Measurements from ENCODE around the gene SQSTM1. TPM values are rescaled to one million over a fixed set of nuclear protein-coding genes. Genes with fewer than 3 reads are reported as not detected.

SQSTM1 gene
- total RNA-seq, 2 experiments from 2014 or later, result 105 to 123 TPM

- H3K9me3 Mint-ChIP-seq, result no peaks in the 10 kb centered on the region
- peak overlapping the region; percentile 55 for H3K4me3 Mint-ChIP-seq
- TF ChIP-seq, protein P1, sequence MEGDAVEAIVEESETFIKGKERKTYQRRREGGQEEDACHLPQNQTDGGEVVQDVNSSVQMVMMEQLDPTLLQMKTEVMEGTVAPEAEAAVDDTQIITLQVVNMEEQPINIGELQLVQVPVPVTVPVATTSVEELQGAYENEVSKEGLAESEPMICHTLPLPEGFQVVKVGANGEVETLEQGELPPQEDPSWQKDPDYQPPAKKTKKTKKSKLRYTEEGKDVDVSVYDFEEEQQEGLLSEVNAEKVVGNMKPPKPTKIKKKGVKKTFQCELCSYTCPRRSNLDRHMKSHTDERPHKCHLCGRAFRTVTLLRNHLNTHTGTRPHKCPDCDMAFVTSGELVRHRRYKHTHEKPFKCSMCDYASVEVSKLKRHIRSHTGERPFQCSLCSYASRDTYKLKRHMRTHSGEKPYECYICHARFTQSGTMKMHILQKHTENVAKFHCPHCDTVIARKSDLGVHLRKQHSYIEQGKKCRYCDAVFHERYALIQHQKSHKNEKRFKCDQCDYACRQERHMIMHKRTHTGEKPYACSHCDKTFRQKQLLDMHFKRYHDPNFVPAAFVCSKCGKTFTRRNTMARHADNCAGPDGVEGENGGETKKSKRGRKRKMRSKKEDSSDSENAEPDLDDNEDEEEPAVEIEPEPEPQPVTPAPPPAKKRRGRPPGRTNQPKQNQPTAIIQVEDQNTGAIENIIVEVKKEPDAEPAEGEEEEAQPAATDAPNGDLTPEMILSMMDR (IDR thresholded peaks at IDR 0.05), result no peak
- peaks cover 6% of the 10 kb centered on the region for H3K36me3 Mint-ChIP-seq (ENCODE audit: low read depth)
- H3K27ac Mint-ChIP-seq, result no peak overlapping the region
- no peak for DNase-seq
- peaks cover 26% of the 10 kb centered on the region for H3K4me1 Mint-ChIP-seq (ENCODE audit: low read depth)
- no peak for ATAC-seq
- intact Hi-C loops (cut with micrococcal nuclease), result no loop called here
- ChIA-PET CTCF (interaction anchor here (1.2 to 3.1 kb wide), 4 partner anchors 8 to 57 kb away, joined by 3 to 16 read pairs (median 5); no protein-coding TSS in a partner anchor), POLR2A (interaction anchor here (0.9 to 1.5 kb wide), 5 partner anchors 17 to 114 kb away, joined by 3 to 4 read pairs (median 3); no protein-coding TSS in a partner anchor)
- no peaks in the 10 kb centered on the region for H3K27me3 Mint-ChIP-seq
Measured at GRCh38 chr5:179794575-179794974, 26.1 kb upstream of the SQSTM1 start.

DNA sequence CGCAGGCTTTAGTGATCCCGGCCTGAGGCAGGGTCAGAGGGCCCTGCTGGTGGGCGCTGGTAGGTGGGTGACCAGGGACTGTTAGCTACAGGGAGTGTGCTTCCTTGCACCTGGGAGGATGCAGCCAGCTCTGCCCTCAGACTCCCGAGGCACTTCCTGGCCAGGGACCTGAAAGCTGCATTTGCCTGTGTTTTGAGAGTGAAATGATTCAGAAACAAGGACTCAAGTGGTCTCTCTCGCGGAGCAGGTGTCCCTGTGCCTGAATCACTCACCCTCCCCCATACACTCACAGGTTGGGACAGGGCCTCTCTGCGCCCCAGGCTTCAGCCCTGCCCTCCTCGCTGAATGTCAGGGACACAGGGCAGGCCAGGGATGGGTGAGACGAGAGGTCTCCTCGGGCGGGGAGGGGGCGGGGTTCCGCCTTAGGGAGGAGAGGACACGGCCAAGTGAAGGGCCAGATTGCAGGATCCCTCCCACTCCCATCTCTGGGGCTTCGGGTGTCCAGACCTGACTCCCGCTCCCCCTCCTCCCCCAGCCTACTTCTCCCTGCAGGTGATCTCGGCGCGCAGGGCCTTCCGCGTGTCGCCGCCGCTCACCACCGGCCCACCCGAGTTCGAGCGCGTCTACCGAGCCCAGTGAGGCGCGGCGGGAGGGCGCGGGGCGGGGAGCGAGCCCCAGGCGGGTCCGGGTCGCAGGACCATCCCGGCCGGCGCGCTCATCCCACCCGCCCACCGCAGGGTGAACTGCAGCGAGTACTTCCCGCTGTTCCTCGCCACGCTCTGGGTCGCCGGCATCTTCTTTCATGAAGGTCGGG is 25.4 kb upstream of the SQSTM1 start:
- peak overlapping the region; percentile 55 for H3K4me3 Mint-ChIP-seq
- no peaks in the 10 kb centered on the region for H3K9me3 Mint-ChIP-seq
- POLR2A ChIA-PET, result interaction anchor here (1.1 to 1.5 kb wide), 2 partner anchors 20 to 62 kb away, joined by 3 to 4 read pairs; no protein-coding TSS in a partner anchor
- ATAC-seq (no peak), DNase-seq (no peak)
- H3K27me3 Mint-ChIP-seq, result no peaks in the 10 kb centered on the region
- H3K36me3 Mint-ChIP-seq (ENCODE audit: low read depth), result peaks cover 6% of the 10 kb centered on the region
- CTCF ChIA-PET, result interaction anchor here (0.7 to 3.1 kb wide), 10 partner anchors 7 to 176 kb away, joined by 3 to 21 read pairs (median 4); partner anchors contain the start of gene MAML1
- no peak overlapping the region for H3K27ac Mint-ChIP-seq
- TF ChIP-seq, protein P1 (IDR thresholded peaks at IDR 0.05), result no peak
- intact Hi-C loops (cut with micrococcal nuclease), result no loop called here
- H3K4me1 Mint-ChIP-seq (ENCODE audit: low read depth), result peaks cover 26% of the 10 kb centered on the region

DNA sequence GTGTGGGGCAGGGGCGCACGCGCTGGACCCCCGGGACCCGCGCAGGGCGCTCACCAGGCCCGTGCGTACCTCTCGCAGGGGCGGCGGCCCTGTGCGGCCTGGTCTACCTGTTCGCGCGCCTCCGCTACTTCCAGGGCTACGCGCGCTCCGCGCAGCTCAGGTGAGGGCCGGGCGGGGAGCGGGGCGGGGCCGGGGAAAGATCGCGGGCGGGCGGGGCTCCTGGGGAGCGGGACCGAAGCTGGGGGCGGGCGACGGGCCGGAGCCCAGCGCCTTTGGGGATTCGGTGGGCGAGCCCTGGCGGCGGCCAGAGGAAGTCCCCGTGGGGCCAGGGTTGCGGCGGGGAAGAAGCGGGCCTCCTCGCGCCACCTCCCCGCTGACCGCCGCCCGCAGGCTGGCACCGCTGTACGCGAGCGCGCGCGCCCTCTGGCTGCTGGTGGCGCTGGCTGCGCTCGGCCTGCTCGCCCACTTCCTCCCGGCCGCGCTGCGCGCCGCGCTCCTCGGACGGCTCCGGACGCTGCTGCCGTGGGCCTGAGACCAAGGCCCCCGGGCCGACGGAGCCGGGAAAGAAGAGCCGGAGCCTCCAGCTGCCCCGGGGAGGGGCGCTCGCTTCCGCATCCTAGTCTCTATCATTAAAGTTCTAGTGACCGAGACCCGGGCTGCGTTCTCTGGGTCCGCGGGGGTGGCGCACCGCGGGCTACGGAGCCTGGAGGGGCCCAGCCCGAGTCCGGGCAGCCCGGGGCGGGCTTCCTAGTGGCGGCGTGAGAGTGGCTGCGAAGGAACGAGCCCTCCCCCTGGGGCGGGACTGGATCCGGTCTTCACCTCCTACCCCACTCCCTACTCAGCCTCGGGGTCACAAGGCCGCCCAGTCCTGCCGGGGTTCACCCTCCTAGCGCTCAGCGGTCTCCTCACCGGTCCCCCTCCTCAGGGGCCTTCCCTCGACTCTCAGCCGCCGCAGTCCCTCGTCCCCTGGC is 24.6 kb upstream of the SQSTM1 start:
- ATAC-seq (peak; percentile 65), DNase-seq (peak; percentile 71)
- intact Hi-C loops (cut with micrococcal nuclease), result no loop called here
- peak overlapping the region; percentile 67 for H3K4me3 Mint-ChIP-seq
- TF ChIP-seq, protein P1 (IDR thresholded peaks at IDR 0.05), result peak; percentile 74
- no peaks in the 10 kb centered on the region for H3K27me3 Mint-ChIP-seq
- peaks cover 6% of the 10 kb centered on the region for H3K36me3 Mint-ChIP-seq (ENCODE audit: low read depth)
- POLR2A ChIA-PET, result interaction anchor here (0.6 to 1.8 kb wide), 7 partner anchors 9 to 173 kb away, joined by 3 to 4 read pairs (median 4); partner anchors contain the start of genes HNRNPH1 and MGAT4B
- peaks cover 26% of the 10 kb centered on the region for H3K4me1 Mint-ChIP-seq (ENCODE audit: low read depth)
- CTCF ChIA-PET, result interaction anchor here (0.7 to 2.9 kb wide), 11 partner anchors 10 to 175 kb away, joined by 3 to 21 read pairs (median 3); partner anchors contain the start of gene MAML1
- H3K27ac Mint-ChIP-seq, result no peak overlapping the region
- no peaks in the 10 kb centered on the region for H3K9me3 Mint-ChIP-seq

DNA sequence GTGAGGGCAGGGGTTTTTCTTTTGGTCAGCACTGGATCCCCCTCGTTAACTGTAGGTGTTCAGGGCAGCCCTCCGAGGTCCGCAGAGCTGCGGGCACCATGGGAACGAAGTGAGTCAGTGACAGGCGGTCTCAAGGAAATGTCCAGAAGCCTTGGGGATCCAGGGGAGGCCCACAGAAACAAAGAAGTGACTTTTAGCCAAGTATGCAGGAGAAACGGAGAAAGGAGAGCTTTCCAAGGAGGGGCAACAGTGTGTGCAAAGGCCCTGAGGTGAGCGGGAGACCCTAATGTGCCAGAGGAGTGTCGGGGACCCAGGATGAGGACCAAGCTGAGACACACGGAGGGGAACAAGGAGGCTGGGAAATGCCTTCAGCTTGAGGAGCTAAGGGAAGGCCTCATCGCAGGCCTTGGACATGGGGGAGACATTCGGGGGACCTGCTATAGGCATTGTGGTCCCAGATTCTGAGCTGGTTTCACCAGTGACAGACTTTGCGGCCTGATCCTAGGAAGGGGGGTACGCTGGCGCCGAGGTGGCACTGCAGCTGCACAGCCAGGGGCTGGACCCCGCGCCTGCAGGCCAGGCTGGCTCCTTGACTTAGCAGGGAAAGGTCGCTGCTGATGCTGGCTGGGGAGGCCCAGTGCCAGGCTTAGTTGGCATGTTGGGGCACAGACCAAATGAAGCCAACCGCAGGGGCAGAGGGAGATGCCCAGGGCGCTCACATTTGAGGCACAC is 23.7 kb upstream of the SQSTM1 start:
- DNase-seq (no peak), ATAC-seq (no peak)
- Mint-ChIP-seq H3K36me3 (ENCODE audit: low read depth) (peaks cover 8% of the 10 kb centered on the region), H3K27me3 (no peaks in the 10 kb centered on the region), H3K4me1 (ENCODE audit: low read depth) (peaks cover 28% of the 10 kb centered on the region), H3K9me3 (no peaks in the 10 kb centered on the region), H3K4me3 (peak overlapping the region; percentile 67), H3K27ac (no peak overlapping the region)
- TF ChIP-seq, protein P1 (IDR thresholded peaks at IDR 0.05), result no peak
- intact Hi-C loops (cut with micrococcal nuclease), result no loop called here
- ChIA-PET POLR2A (interaction anchor here (0.5 to 1.8 kb wide), 6 partner anchors 8 to 173 kb away, joined by 3 to 4 read pairs (median 4); partner anchors contain the start of genes HNRNPH1 and MGAT4B), CTCF (interaction anchor here (0.9 to 2.9 kb wide), 8 partner anchors 9 to 118 kb away, joined by 3 to 21 read pairs (median 4); partner anchors contain the start of gene MAML1)

All from activated CD8-positive, alpha-beta T cell treated with anti-CD3 and anti-CD28 coated beads for 36 hours (primary cell).